Fibroblast of skin of right quadriceps (primary cell): ENCODE results near the gene PDLIM4.

Source experiments
- DNase-seq: peaks from one replicate; pipeline ENCODE4 v3.0.0-alpha.2; 2013

Gene PDLIM4

GRCh38 chr5:132268769-132269551 is 11.5 kb downstream of the PDLIM4 start:
- peak; percentile 80 for DNase-seq

GRCh38 chr5:132269635-132270334 is 12.3 kb downstream of the PDLIM4 start:
- no peak for DNase-seq

- DNase-seq = no peak
Measured at GRCh38 chr5:132270335-132270665, 12.8 kb downstream of the PDLIM4 start.

GRCh38 chr5:132270706-132271105 is 13.2 kb downstream of the PDLIM4 start:
- no peak for DNase-seq

- no peak for DNase-seq
Measured at GRCh38 chr5:132271251-132272246, 14.1 kb downstream of the PDLIM4 start.

GRCh38 chr5:132272311-132273210 is 15.1 kb downstream of the PDLIM4 start:
- peak; percentile 58 for DNase-seq

- DNase-seq = no peak
Measured at GRCh38 chr5:132273631-132274030, 16.1 kb downstream of the PDLIM4 start.

- no peak for DNase-seq
Measured at GRCh38 chr5:132274050-132274792, 16.7 kb downstream of the PDLIM4 start.

- no peak for DNase-seq
Measured at GRCh38 chr5:132275367-132276220, 18.1 kb downstream of the PDLIM4 start.

- DNase-seq = no peak
Measured at GRCh38 chr5:132277256-132277655, 19.8 kb downstream of the PDLIM4 start.

GRCh38 chr5:132277971-132278853 is 20.7 kb downstream of the PDLIM4 start:
- DNase-seq = no peak

- no peak for DNase-seq
Measured at GRCh38 chr5:132279801-132280200, 22.3 kb downstream of the PDLIM4 start.

GRCh38 chr5:132280371-132281240 is 23.1 kb downstream of the PDLIM4 start:
- DNase-seq = no peak

- no peak for DNase-seq
Measured at GRCh38 chr5:132281856-132282614, 24.5 kb downstream of the PDLIM4 start.

- DNase-seq = peak; percentile 58
Measured at GRCh38 chr5:132283423-132284043, 26.0 kb downstream of the PDLIM4 start.

GRCh38 chr5:132289097-132289496 is 31.6 kb downstream of the PDLIM4 start:
- no peak for DNase-seq

- no peak for DNase-seq
Measured at GRCh38 chr5:132291026-132291425, 33.5 kb downstream of the PDLIM4 start.
